ENCODE data around the gene CIB4. TPM values are rescaled to one million over a fixed set of nuclear protein-coding genes. Genes with fewer than 3 reads are reported as not detected.

Gene CIB4
- total RNA-seq, 1 donor from 2014 or later, result not detected

DNA sequence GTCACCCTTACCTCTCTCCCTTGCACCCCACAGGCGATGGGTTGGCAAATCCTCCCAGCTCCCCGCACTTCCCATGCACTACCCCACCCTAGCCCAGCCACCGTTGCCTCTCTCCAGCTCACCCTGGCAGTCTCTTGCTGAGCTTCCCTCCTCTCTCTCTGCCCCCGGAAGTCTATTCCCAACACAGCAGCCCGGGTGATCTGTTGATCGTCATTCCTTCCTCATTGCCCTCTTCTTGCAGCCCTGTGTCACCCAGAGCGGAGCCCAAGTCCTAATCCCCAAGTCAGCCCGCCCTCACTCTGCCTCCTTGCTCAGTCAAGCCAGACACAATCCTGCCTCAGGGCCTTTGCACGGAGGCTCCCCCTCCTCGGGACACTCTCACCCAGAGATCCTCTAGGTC lies 55.2 kb downstream of the CIB4 start:
- Histone ChIP-seq H3K27me3 (ENCODE audit: low read depth) (peaks cover 13% of the 10 kb centered on the region), H3K27ac (no peak overlapping the region), H3K36me3 (no peaks in the 10 kb centered on the region), H3K9me3 (no peaks in the 10 kb centered on the region), H3K4me1 (no peaks in the 10 kb centered on the region), H3K4me3 (no peak overlapping the region)
- DNase-seq (no peak), ATAC-seq (no peak)
- intact Hi-C loops (cut with DNase I), result no loop called here
- TF ChIP-seq, protein P1, sequence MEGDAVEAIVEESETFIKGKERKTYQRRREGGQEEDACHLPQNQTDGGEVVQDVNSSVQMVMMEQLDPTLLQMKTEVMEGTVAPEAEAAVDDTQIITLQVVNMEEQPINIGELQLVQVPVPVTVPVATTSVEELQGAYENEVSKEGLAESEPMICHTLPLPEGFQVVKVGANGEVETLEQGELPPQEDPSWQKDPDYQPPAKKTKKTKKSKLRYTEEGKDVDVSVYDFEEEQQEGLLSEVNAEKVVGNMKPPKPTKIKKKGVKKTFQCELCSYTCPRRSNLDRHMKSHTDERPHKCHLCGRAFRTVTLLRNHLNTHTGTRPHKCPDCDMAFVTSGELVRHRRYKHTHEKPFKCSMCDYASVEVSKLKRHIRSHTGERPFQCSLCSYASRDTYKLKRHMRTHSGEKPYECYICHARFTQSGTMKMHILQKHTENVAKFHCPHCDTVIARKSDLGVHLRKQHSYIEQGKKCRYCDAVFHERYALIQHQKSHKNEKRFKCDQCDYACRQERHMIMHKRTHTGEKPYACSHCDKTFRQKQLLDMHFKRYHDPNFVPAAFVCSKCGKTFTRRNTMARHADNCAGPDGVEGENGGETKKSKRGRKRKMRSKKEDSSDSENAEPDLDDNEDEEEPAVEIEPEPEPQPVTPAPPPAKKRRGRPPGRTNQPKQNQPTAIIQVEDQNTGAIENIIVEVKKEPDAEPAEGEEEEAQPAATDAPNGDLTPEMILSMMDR (IDR thresholded peaks at IDR 0.05), result no peak

GRCh38 chr2:26585100-26585499 lies 56.1 kb downstream of the CIB4 start:
- no peak overlapping the region for H3K27ac ChIP-seq
- ATAC-seq (no peak), DNase-seq (no peak)
- intact Hi-C loops (cut with DNase I), result no loop called here
- no peak overlapping the region for H3K4me3 ChIP-seq
- TF ChIP-seq, protein P1 (IDR thresholded peaks at IDR 0.05), result no peak
- no peaks in the 10 kb centered on the region for H3K9me3 ChIP-seq
- no peaks in the 10 kb centered on the region for H3K4me1 ChIP-seq
- no peaks in the 10 kb centered on the region for H3K36me3 ChIP-seq
- peaks cover 15% of the 10 kb centered on the region for H3K27me3 ChIP-seq (ENCODE audit: low read depth)

DNA sequence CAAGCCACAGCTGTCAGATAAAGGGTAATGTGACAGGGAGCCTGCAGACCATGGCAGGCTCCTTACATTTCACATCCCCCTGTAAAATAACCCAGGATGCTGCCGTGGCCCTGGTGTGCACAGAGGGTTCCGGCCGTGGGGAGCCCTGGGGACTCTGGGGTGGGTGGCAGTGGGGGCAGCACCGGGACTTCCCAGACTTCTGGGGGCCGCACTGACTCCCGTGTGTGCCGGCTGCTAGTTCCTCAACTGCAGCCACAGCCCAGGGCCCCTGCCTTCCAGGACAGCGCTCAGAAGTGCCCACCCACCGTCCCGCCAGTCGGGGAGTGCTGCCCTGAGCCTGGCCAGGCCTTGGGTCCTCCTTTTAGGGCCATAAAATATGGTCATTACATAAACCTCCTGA lies 56.5 kb downstream of the CIB4 start:
- no peaks in the 10 kb centered on the region for H3K9me3 ChIP-seq
- peaks cover 18% of the 10 kb centered on the region for H3K27me3 ChIP-seq (ENCODE audit: low read depth)
- TF ChIP-seq, protein P1 (IDR thresholded peaks at IDR 0.05), result no peak
- no peaks in the 10 kb centered on the region for H3K36me3 ChIP-seq
- no peaks in the 10 kb centered on the region for H3K4me1 ChIP-seq
- DNase-seq (no peak), ATAC-seq (no peak)
- no peak overlapping the region for H3K27ac ChIP-seq
- H3K4me3 ChIP-seq, result no peak overlapping the region
- intact Hi-C loops (cut with DNase I), result no loop called here

DNA sequence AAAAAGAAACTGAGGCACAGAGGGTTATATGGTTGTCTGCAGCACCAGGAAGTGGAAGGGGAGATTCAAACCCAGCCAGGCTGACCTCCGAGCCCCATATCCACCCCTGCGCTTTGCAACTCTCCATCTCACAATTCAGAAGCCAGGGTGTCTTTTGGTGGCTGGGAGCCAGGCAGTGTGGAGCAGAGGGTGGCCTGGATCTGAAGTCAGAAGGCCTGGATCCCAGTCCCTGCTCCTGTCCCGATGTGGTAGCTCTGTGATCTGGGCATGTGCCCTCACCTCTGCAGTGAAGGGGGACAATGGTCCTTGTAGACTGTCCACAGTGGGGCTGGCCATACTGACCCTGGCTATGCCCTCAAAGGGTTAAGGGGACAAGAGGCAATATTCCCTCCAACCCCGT lies 57.0 kb downstream of the CIB4 start:
- no peaks in the 10 kb centered on the region for H3K4me1 ChIP-seq
- TF ChIP-seq, protein P1 (IDR thresholded peaks at IDR 0.05), result no peak
- ATAC-seq, result no peak

DNA sequence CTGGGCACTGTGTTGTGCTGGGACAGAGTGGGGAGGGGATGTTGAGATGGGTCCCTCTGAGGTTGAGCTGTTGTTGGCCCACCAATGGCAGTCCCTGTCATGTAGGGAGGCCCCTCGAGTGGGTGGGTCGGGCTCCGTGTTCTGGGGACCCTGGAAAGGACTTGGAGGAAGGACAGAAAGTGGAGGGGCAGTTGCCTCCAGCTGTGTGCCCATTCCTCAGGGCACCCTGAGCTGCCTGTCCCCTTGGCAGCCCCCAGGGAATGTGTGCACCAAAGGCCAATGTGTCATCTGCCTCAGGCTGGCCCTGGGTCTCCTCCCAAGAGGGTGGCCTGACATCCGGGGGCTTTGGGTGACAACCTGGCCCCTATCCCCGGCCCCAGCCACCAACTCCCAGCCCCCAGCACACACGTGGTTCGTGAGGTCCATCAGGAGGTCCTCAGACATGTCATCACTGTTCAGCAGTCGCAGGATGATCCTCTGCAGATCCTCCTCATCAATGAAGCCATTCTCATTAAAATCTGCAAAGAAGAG lies 57.7 kb downstream of the CIB4 start:
- Histone ChIP-seq H3K27me3 (ENCODE audit: low read depth) (peaks cover 18% of the 10 kb centered on the region), H3K4me1 (no peaks in the 10 kb centered on the region), H3K4me3 (no peak overlapping the region), H3K36me3 (no peaks in the 10 kb centered on the region), H3K9me3 (no peaks in the 10 kb centered on the region), H3K27ac (no peak overlapping the region)
- ATAC-seq, result no peak
- intact Hi-C loops (cut with DNase I), result no loop called here
- TF ChIP-seq, protein P1 (IDR thresholded peaks at IDR 0.05), result no peak
- no peak for DNase-seq

More for the DNA sequence above, 57.0 kb downstream of the CIB4 start:
- Histone ChIP-seq H3K4me3 (no peak overlapping the region), H3K9me3 (no peaks in the 10 kb centered on the region), H3K36me3 (no peaks in the 10 kb centered on the region), H3K27me3 (ENCODE audit: low read depth) (peaks cover 18% of the 10 kb centered on the region), H3K27ac (no peak overlapping the region)
- intact Hi-C loops (cut with DNase I), result no loop called here
- no peak for DNase-seq

DNA sequence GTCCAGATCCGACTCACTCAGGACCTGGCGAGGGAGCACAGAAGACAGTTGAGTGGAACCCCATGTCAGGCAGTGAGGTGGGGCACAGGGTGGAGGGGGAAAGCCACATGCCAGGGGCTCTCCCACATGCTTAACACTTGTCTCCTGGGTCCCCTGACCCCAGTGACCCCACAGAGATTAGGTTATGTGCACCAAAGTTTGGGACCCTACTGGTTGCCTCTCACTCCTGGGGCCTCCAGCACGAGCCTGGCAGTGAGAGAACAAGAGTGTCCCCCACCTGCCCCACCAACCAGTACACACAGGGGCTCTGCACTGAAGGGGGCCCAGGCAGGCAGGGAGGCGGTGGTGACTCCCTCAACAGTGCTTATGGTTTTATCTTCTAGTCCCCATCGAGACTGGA lies 58.3 kb downstream of the CIB4 start:
- Histone ChIP-seq H3K27ac (no peak overlapping the region), H3K9me3 (no peaks in the 10 kb centered on the region), H3K4me3 (no peak overlapping the region), H3K4me1 (no peaks in the 10 kb centered on the region), H3K36me3 (no peaks in the 10 kb centered on the region), H3K27me3 (ENCODE audit: low read depth) (peaks cover 18% of the 10 kb centered on the region)
- DNase-seq (no peak), ATAC-seq (no peak)
- TF ChIP-seq, protein P1 (IDR thresholded peaks at IDR 0.05), result no peak
- intact Hi-C loops (cut with DNase I), result no loop called here

Data from lower lobe of right lung (tissue), 2 donors.